Endodermal cell (in vitro differentiated cells): Measurements from ENCODE around the gene SLC9A3. TPM values are rescaled to one million over a fixed set of nuclear protein-coding genes. Genes with fewer than 3 reads are reported as not detected.

ENCODE experiments used
- DNase-seq: peaks from one replicate; pipeline ENCODE4 v3.0.0-alpha.2; 2017
- H3K27ac ChIP-seq: 2 replicates; pipeline ENCODE4 v1.5.1; 2013; ENCODE audit warnings: mild to moderate bottlenecking, low read depth, low read length, moderate library complexity
- H3K27me3 ChIP-seq: 2 replicates; pipeline ENCODE4 v1.6.1; 2013; ENCODE audit warnings: mild to moderate bottlenecking, low read length, moderate library complexity; ENCODE audit not compliant: insufficient read depth, control insufficient read depth, poor library complexity, severe bottlenecking
- H3K36me3 ChIP-seq: 2 replicates; pipeline ENCODE4 v1.7.0; 2013; ENCODE audit warnings: mild to moderate bottlenecking, low read length, moderate library complexity; ENCODE audit not compliant: control insufficient read depth, insufficient read depth
- H3K4me1 ChIP-seq: one replicate; pipeline ENCODE4 v1.7.0; 2013; ENCODE audit warnings: low read length; ENCODE audit not compliant: control insufficient read depth, insufficient read depth
- H3K4me3 ChIP-seq: 2 replicates; pipeline ENCODE4 v1.5.1; 2013; ENCODE audit warnings: mild to moderate bottlenecking, low read length, moderate library complexity
- H3K9ac ChIP-seq: 2 replicates; pipeline ENCODE4 v1.6.1; 2013; ENCODE audit warnings: mild to moderate bottlenecking, low read length, moderate library complexity; ENCODE audit not compliant: poor library complexity, severe bottlenecking; ENCODE audit errors: extremely low read depth
- H3K9me3 ChIP-seq: 2 replicates; pipeline ENCODE4 v1.6.1; 2013; ENCODE audit warnings: mild to moderate bottlenecking, low read length, moderate library complexity; ENCODE audit not compliant: control insufficient read depth
- H3K27ac Mint-ChIP-seq: 2 replicates; pipeline ENCODE4 v1.8.0; 2020; ENCODE audit warnings: mixed read lengths
- H3K27me3 Mint-ChIP-seq: 2 replicates; pipeline ENCODE4 v1.8.0; 2021; ENCODE audit warnings: mild to moderate bottlenecking, mixed read lengths; ENCODE audit not compliant: insufficient read depth
- H3K36me3 Mint-ChIP-seq: 2 replicates; pipeline ENCODE4 v1.8.0; 2020; ENCODE audit warnings: low read depth, mixed read lengths
- H3K4me1 Mint-ChIP-seq: 2 replicates; pipeline ENCODE4 v1.8.0; 2020; ENCODE audit warnings: mixed read lengths
- H3K4me3 Mint-ChIP-seq: 2 replicates; pipeline ENCODE4 v1.8.0; 2020; ENCODE audit warnings: mild to moderate bottlenecking, moderate library complexity, mixed read lengths
- H3K9me3 Mint-ChIP-seq: 2 replicates; pipeline ENCODE4 v1.8.0; 2020; ENCODE audit warnings: mild to moderate bottlenecking, mixed read lengths
- WGBS, 2 experiments: methylation state at CpG; one replicate each; pipeline versions ENCODE4 v1.1.5 to v1.1.7; 2013; ENCODE audit warnings: missing lambda C conversion rate in 2 of 2, mixed read lengths in 1 of 2; ENCODE audit not compliant: insufficient coverage in 1 of 2, insufficient read length in 1 of 2; 5-methylcytosine and 5-hydroxymethylcytosine counted together
- total RNA-seq, 2 donors: library from RNA; stranded (reverse); fragmentation: NEBNext Ultra II Directional in 1 of 2; extraction: Animal tissue kit (Norgen Biotek cat#: 25700) in 1 of 2; gene quantifications; 2 replicates in 1 of 2; 3 replicates in 1 of 2; pipeline ENCODE4 v1.2.1, GENCODE V29; 2021
- TF ChIP-seq, protein P1 (sequence below): fragments of 200-600 bp; sonication (generic); conservative IDR thresholded peaks from 2 replicates; pipeline ENCODE4 v1.5.0; 2021; ENCODE audit warnings: antibody characterized with exemption, mild to moderate bottlenecking

Gene SLC9A3
- total RNA-seq, 2 donors from 2014 or later, result 1.3 to 1.5 TPM

DNA sequence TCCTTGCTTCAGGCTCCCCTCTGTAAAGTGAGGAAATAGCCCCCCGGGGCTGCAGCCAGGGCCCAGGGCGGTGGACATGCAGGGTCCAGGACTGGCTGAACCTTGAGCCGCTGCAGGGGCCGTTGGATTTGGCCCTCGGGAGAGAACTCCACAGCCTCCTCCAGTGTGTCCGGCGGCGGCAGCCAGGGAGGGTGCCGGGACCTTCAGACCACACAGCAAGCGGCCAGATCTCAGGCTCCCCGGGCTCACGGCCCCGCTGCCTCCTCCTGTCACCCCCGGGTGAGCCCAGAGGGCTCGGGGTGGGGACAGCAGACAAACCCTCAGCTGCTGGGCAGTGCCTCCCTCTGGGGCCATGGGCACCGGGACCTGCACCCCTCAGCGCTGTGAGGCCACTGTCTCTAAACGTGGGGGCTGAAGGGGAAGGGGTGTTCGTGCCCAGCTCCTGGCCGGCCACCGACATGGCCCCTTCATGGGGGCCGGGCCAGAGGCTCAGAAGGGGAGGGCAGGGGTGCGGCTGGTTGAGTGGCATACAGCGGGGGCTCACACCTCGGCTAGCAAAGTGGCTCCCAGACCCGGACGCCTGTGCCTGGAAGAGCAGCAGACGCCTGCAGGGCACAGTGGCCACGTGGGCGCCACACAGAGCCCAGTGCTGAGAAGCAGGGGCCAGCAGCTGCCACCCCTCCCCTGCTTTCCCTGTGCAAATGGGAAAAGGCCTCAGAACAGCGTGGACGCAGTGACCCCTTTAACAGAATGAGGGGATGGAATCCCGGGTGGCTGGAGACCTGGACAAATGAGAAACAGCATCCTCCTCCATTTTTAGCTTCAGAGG, 19.7 kb downstream of the SLC9A3 start:
- no peak overlapping the region for H3K4me3 Mint-ChIP-seq
- peaks cover 5% of the 10 kb centered on the region for H3K9me3 Mint-ChIP-seq
- H3K27ac Mint-ChIP-seq, result no peak overlapping the region
- no peaks in the 10 kb centered on the region for H3K36me3 ChIP-seq
- no peak for DNase-seq
- H3K4me3 ChIP-seq, result no peak overlapping the region
- no peak overlapping the region for H3K27ac ChIP-seq
- 82 to 87% methylated on average over 19 to 33 of the region's 33 CpGs for WGBS, 2 experiments
- H3K9me3 ChIP-seq, result no peaks in the 10 kb centered on the region
- H3K27me3 ChIP-seq, result no peaks in the 10 kb centered on the region
- H3K27me3 Mint-ChIP-seq, result peaks cover 1% of the 10 kb centered on the region
- H3K9ac ChIP-seq, result no peak overlapping the region
- H3K36me3 Mint-ChIP-seq, result no peaks in the 10 kb centered on the region
- no peaks in the 10 kb centered on the region for H3K4me1 ChIP-seq
- H3K4me1 Mint-ChIP-seq, result no peaks in the 10 kb centered on the region
- TF ChIP-seq, protein P1, sequence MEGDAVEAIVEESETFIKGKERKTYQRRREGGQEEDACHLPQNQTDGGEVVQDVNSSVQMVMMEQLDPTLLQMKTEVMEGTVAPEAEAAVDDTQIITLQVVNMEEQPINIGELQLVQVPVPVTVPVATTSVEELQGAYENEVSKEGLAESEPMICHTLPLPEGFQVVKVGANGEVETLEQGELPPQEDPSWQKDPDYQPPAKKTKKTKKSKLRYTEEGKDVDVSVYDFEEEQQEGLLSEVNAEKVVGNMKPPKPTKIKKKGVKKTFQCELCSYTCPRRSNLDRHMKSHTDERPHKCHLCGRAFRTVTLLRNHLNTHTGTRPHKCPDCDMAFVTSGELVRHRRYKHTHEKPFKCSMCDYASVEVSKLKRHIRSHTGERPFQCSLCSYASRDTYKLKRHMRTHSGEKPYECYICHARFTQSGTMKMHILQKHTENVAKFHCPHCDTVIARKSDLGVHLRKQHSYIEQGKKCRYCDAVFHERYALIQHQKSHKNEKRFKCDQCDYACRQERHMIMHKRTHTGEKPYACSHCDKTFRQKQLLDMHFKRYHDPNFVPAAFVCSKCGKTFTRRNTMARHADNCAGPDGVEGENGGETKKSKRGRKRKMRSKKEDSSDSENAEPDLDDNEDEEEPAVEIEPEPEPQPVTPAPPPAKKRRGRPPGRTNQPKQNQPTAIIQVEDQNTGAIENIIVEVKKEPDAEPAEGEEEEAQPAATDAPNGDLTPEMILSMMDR, result no peak

DNA sequence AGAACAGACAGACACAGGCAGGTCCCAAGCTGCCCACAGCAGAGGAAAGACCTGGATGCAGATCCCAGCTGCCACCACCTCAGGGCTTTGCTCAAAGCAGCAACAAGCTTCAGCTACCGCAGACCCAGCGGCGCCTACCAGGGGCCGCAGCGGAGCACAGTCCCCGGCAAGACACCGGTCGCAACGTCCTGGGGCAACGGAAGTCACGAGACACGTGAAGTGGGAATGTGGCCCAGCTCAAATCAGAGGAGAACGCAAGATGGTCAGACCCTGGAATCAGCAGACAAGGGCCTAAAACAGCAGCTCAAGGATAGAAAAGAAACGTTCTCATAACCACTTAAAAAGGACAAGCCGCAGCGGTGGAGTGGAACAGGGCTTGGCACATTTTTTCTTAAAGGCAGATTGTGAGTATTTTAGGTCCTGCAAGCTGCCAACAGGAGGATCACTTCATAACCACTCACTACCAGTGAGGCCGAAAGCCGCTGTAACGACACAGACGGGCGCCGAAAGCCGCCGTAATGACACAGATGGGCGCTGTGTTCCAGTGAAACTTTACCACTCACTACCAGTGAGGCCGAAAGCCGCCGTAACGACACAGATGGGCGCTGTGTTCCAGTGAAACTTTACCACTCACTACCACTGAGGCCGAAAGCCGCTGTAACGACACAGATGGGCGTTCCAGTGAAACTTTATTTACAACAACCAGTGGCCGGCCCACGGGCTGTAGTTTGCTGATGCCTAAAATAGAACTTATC, 21.7 kb downstream of the SLC9A3 start:
- Histone ChIP-seq H3K9ac (no peak overlapping the region), H3K36me3 (no peaks in the 10 kb centered on the region), H3K4me3 (no peak overlapping the region), H3K4me1 (no peaks in the 10 kb centered on the region), H3K27ac (no peak overlapping the region), H3K9me3 (no peaks in the 10 kb centered on the region), H3K27me3 (no peaks in the 10 kb centered on the region)
- no peaks in the 10 kb centered on the region for H3K4me1 Mint-ChIP-seq
- H3K27ac Mint-ChIP-seq, result no peak overlapping the region
- peaks cover 1% of the 10 kb centered on the region for H3K9me3 Mint-ChIP-seq
- no peaks in the 10 kb centered on the region for H3K36me3 Mint-ChIP-seq
- peak; percentile 71 for DNase-seq
- peaks cover 8% of the 10 kb centered on the region for H3K27me3 Mint-ChIP-seq
- WGBS, 2 experiments, result 88 to 90% methylated on average over 35 to 36 of the region's 36 CpGs
- no peak overlapping the region for H3K4me3 Mint-ChIP-seq
- TF ChIP-seq, protein P1, result peak; percentile 15

DNA sequence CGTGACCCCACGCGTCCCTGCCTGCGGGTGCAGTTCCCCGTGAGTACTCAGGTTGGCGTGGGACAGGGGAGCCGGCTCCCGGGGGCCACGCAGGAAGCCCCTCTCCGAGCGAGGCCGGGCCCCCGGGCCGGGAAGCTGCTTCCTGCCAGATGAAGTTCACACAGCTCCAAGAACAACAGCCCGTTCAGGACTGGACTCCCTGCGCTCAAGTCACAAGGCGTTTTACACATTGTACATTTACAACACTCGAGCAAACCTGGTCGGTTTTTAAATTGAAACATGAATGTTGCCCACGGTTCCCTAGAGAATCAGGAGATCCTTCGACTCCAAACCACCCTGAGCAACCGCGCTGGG, 22.4 kb downstream of the SLC9A3 start:
- no peaks in the 10 kb centered on the region for H3K9me3 ChIP-seq
- H3K27ac ChIP-seq, result no peak overlapping the region
- Mint-ChIP-seq H3K36me3 (no peaks in the 10 kb centered on the region), H3K27me3 (peaks cover 13% of the 10 kb centered on the region), H3K9me3 (peaks cover 1% of the 10 kb centered on the region), H3K4me3 (no peak overlapping the region), H3K27ac (no peak overlapping the region), H3K4me1 (no peaks in the 10 kb centered on the region)
- H3K27me3 ChIP-seq, result peaks cover 6% of the 10 kb centered on the region
- WGBS, 2 experiments, result 94 to 95% methylated on average over 21 to 23 of the region's 23 CpGs
- H3K9ac ChIP-seq, result no peak overlapping the region
- no peak overlapping the region for H3K4me3 ChIP-seq
- DNase-seq, result no peak
- H3K4me1 ChIP-seq, result no peaks in the 10 kb centered on the region
- TF ChIP-seq, protein P1, result no peak
- no peaks in the 10 kb centered on the region for H3K36me3 ChIP-seq
